GM19035 (cell line): ENCODE results near the gene TMEM229B.
A peak's percentile ranks its signal among the peaks of the same experiment; 100 is the strongest.

Source experiments
- ATAC-seq: cut with Tn5 transposase; IDR thresholded peaks from one replicate; pipeline ENCODE4 v1.9.1; 2021; ENCODE audit not compliant: unreplicated experiment

TMEM229B gene

GRCh38 chr14:67487937-67488893, at the start of gene TMEM229B:
Gene TMEM229B, minus strand, starts transcription at chr14:67488721. Its CDS starts 14,798 bp downstream, at chr14:67473923.
- peak; percentile 94 for ATAC-seq

- no peak for ATAC-seq
Observed at GRCh38 chr14:67537736-67538135, 49.2 kb upstream of the TMEM229B start.

- no peak for ATAC-seq
Observed at GRCh38 chr14:67536087-67536486, 47.6 kb upstream of the TMEM229B start.

GRCh38 chr14:67533754-67534085, 45.2 kb upstream of the TMEM229B start:
- ATAC-seq = no peak

GRCh38 chr14:67532998-67533753, 44.7 kb upstream of the TMEM229B start, which contains the start of gene PLEKHH1:
Gene PLEKHH1, plus strand, starts transcription at chr14:67533290. Its CDS starts 8,578 bp downstream, at chr14:67541868.
- ATAC-seq = no peak

- no peak for ATAC-seq
Observed at GRCh38 chr14:67532606-67532997, 44.1 kb upstream of the TMEM229B start.

- ATAC-seq = no peak
Observed at GRCh38 chr14:67529947-67530935, 41.7 kb upstream of the TMEM229B start.

GRCh38 chr14:67528276-67528675, 39.8 kb upstream of the TMEM229B start:
- no peak for ATAC-seq

GRCh38 chr14:67527756-67528155, 39.2 kb upstream of the TMEM229B start:
- ATAC-seq = no peak

GRCh38 chr14:67526676-67527459, 38.3 kb upstream of the TMEM229B start:
- no peak for ATAC-seq

- ATAC-seq = no peak
Observed at GRCh38 chr14:67526181-67526580, 37.7 kb upstream of the TMEM229B start.

GRCh38 chr14:67525389-67525788, 36.9 kb upstream of the TMEM229B start:
- ATAC-seq = no peak

GRCh38 chr14:67524634-67524963, 36.1 kb upstream of the TMEM229B start:
- ATAC-seq = no peak

GRCh38 chr14:67523764-67524633, 35.5 kb upstream of the TMEM229B start:
- no peak for ATAC-seq

GRCh38 chr14:67522270-67522669, 33.7 kb upstream of the TMEM229B start:
- ATAC-seq = no peak

GRCh38 chr14:67520482-67520881, 32.0 kb upstream of the TMEM229B start:
- no peak for ATAC-seq

- ATAC-seq = no peak
Observed at GRCh38 chr14:67519406-67519805, 30.9 kb upstream of the TMEM229B start.

GRCh38 chr14:67517083-67517482, 28.6 kb upstream of the TMEM229B start:
- no peak for ATAC-seq

- ATAC-seq = no peak
Observed at GRCh38 chr14:67516676-67517075, 28.2 kb upstream of the TMEM229B start.
